H1 (cell line): ENCODE measurements around the gene EPHA6. TPM values are rescaled to one million over a fixed set of nuclear protein-coding genes. Genes with fewer than 3 reads are reported as not detected.

Experiments used
- CTCF ChIA-PET: fragments of 300-600 bp; sonication (Branson Sonifier 250); formaldehyde crosslinking; loops from one replicate; lab custom pipeline; 2021; ENCODE audit not compliant: partially characterized antibody; lab: Charles Lee
- POLR2A ChIA-PET: fragments of 300-600 bp; sonication (Branson Sonifier 250); formaldehyde crosslinking; loops from one replicate; lab custom pipeline; 2021; ENCODE audit warnings: inconsistent platforms; ENCODE audit not compliant: partially characterized antibody; lab: Charles Lee
- DNase-seq, 2 experiments: peaks; one replicate each; pipeline versions ENCODE4 v3.0.0 to v3.0.0-alpha.2; 2010 to 2022; ENCODE audit warnings: low spot score in 2 of 2, low read depth in 1 of 2, mixed read lengths in 1 of 2
- FAIRE-seq: peaks from 2 replicates; lab custom pipeline; 2011; peaks lifted over from hg19 to GRCh38; lab: Jason Lieb, UNC
- H2AFZ ChIP-seq: 2 replicates; pipeline ENCODE4 v1.8.1; 2012; ENCODE audit warnings: low read length, inconsistent platforms
- H2AK5ac ChIP-seq: 2 replicates; pipeline ENCODE4 v1.6.1; 2013; ENCODE audit warnings: low read depth, low read length
- H2BK120ac ChIP-seq: replicated peaks from 2 replicates; pipeline ENCODE3; 2013; ENCODE audit warnings: low read depth, low read length, inconsistent platforms
- H2BK12ac ChIP-seq: 2 replicates; pipeline ENCODE4 v1.6.1; 2013; ENCODE audit warnings: low read depth, low read length
- H2BK15ac ChIP-seq: 2 replicates; pipeline ENCODE4 v1.6.1; 2013; ENCODE audit warnings: low read length
- H2BK20ac ChIP-seq: 2 replicates; pipeline ENCODE4 v1.6.1; 2013; ENCODE audit warnings: low read length
- H2BK5ac ChIP-seq: 2 replicates; pipeline ENCODE4 v1.6.1; 2013; ENCODE audit warnings: low read depth, low read length
- H3K14ac ChIP-seq: 2 replicates; pipeline ENCODE4 v1.6.1; 2013; ENCODE audit warnings: inconsistent platforms; ENCODE audit not compliant: insufficient read length
- H3K18ac ChIP-seq: 2 replicates; pipeline ENCODE4 v1.6.1; 2013; ENCODE audit warnings: low read length; ENCODE audit errors: extremely low read depth
- H3K23ac ChIP-seq: 2 replicates; pipeline ENCODE4 v1.6.1; 2013; ENCODE audit warnings: inconsistent platforms; ENCODE audit not compliant: insufficient read length
- H3K23me2 ChIP-seq: 2 replicates; pipeline ENCODE4 v1.6.1; 2013; ENCODE audit warnings: low read depth, low read length
- H3K27ac ChIP-seq: 2 replicates; pipeline ENCODE4 v1.6.1; 2011; ENCODE audit warnings: low read depth, low read length, inconsistent platforms
- H3K27me3 ChIP-seq, 4 experiments: replicated peaks in 1 of 4; 1 replicate in 1 of 4; 2 replicates in 3 of 4; pipeline versions ENCODE4 v1.6.1 to v1.8.1; 2011 to 2013; ENCODE audit warnings: low read length in 3 of 4, mild to moderate bottlenecking in 3 of 4, inconsistent platforms in 2 of 4, mixed read lengths in 2 of 4, moderate library complexity in 1 of 4; ENCODE audit not compliant: control insufficient read depth in 3 of 4, insufficient read depth in 3 of 4; ENCODE audit errors: extremely low read depth in 1 of 4
- H3K36me3 ChIP-seq, 4 experiments: 2 replicates each; pipeline versions ENCODE4 v1.6.1 to v1.8.1; 2011 to 2013; ENCODE audit warnings: mild to moderate bottlenecking in 4 of 4, low read length in 3 of 4, moderate library complexity in 2 of 4, control low read depth in 1 of 4, inconsistent platforms in 1 of 4; ENCODE audit not compliant: insufficient read depth in 4 of 4, control insufficient read depth in 2 of 4
- H3K4ac ChIP-seq: replicated peaks from 2 replicates; pipeline ENCODE3; 2013; ENCODE audit warnings: low read length, low read depth, mixed read lengths, inconsistent platforms; ENCODE audit not compliant: insufficient read length
- H3K4me1 ChIP-seq, 4 experiments: replicated peaks in 1 of 4; 1 replicate in 1 of 4; 2 replicates in 3 of 4; pipeline versions ENCODE4 v1.6.1 to v1.8.1; 2011 to 2013; ENCODE audit warnings: low read length in 3 of 4, inconsistent platforms in 2 of 4, mixed read lengths in 1 of 4; ENCODE audit not compliant: insufficient read depth in 4 of 4, control insufficient read depth in 3 of 4
- H3K4me2 ChIP-seq, 2 experiments: 2 replicates each; pipeline versions ENCODE4 v1.6.1 to v1.8.1; 2011 to 2013; ENCODE audit warnings: low read depth in 2 of 2, low read length in 2 of 2, control low read depth in 1 of 2, inconsistent platforms in 1 of 2, mild to moderate bottlenecking in 1 of 2; ENCODE audit not compliant: insufficient read depth in 1 of 2
- H3K4me3 ChIP-seq, 4 experiments: fragments of 200-600, 300-600 bp in 1 of 4; sonication (generic), shearing (Covaris generic), sonication (Bioruptor Twin) in 1 of 4; 2 replicates each; pipeline versions ENCODE4 v1.5.1 to v1.8.1; 2011 to 2016; ENCODE audit warnings: low read length in 4 of 4, low read depth in 3 of 4, control low read depth in 2 of 4, inconsistent platforms in 2 of 4, mild to moderate bottlenecking in 2 of 4, mixed read lengths in 1 of 4, moderate library complexity in 1 of 4; ENCODE audit not compliant: insufficient read depth in 2 of 4; ENCODE audit errors: extremely low read depth in 1 of 4
- H3K56ac ChIP-seq: replicated peaks from 2 replicates; pipeline ENCODE3; 2013; ENCODE audit warnings: low read depth, mild to moderate bottlenecking, mixed read lengths, low read length, inconsistent platforms; ENCODE audit not compliant: insufficient read length
- H3K79me1 ChIP-seq: 2 replicates; pipeline ENCODE4 v1.6.1; 2013; ENCODE audit warnings: low read depth, low read length, control low read depth
- H3K79me2 ChIP-seq, 2 experiments: 2 replicates each; pipeline versions ENCODE4 v1.6.1 to v1.8.1; 2012 to 2013; ENCODE audit warnings: low read length in 2 of 2, mild to moderate bottlenecking in 2 of 2, inconsistent platforms in 1 of 2; ENCODE audit not compliant: insufficient read depth in 2 of 2, control insufficient read depth in 1 of 2
- H3K9ac ChIP-seq, 4 experiments: replicated peaks in 1 of 4; 1 replicate in 1 of 4; 2 replicates in 3 of 4; pipeline versions ENCODE4 v1.6.1 to v1.8.1; 2011 to 2013; ENCODE audit warnings: low read depth in 3 of 4, low read length in 3 of 4, control low read depth in 2 of 4, mild to moderate bottlenecking in 2 of 4, moderate library complexity in 2 of 4, inconsistent platforms in 1 of 4; ENCODE audit errors: extremely low read depth in 1 of 4
- H3K9me3 ChIP-seq, 2 experiments: 2 replicates each; pipeline versions ENCODE4 v1.6.1 to v1.8.1; 2012 to 2013; ENCODE audit warnings: mild to moderate bottlenecking in 2 of 2, moderate library complexity in 2 of 2, control low read depth in 1 of 2, inconsistent platforms in 1 of 2, low read depth in 1 of 2, low read length in 1 of 2, mixed read lengths in 1 of 2; ENCODE audit not compliant: insufficient read depth in 2 of 2
- H4K20me1 ChIP-seq, 2 experiments: replicated peaks in 1 of 2; 2 replicates each; pipeline versions ENCODE3 to v1.8.1; 2011 to 2013; ENCODE audit warnings: inconsistent platforms in 2 of 2, low read length in 2 of 2, mild to moderate bottlenecking in 1 of 2; ENCODE audit not compliant: insufficient read depth in 2 of 2, control insufficient read depth in 1 of 2
- H4K5ac ChIP-seq: 2 replicates; pipeline ENCODE4 v1.6.1; 2013; ENCODE audit warnings: low read length, low read depth, mixed read lengths, inconsistent platforms; ENCODE audit not compliant: insufficient read length
- H4K8ac ChIP-seq: 2 replicates; pipeline ENCODE4 v1.8.0; 2013; ENCODE audit warnings: mild to moderate bottlenecking, moderate library complexity, low read length, inconsistent platforms; ENCODE audit not compliant: insufficient read depth; ENCODE audit errors: extremely low read depth
- H4K91ac ChIP-seq: replicated peaks from 2 replicates; pipeline ENCODE3; 2013; ENCODE audit warnings: low read length, mixed read lengths, inconsistent platforms; ENCODE audit not compliant: insufficient read length
- CHD2 ChIP-seq: IDR thresholded peaks from 2 replicates; pipeline ENCODE4 v1.6.1; 2012; ENCODE audit warnings: low read length, improper control_type of control experiment
- CTBP2 ChIP-seq: IDR thresholded peaks from 2 replicates; pipeline ENCODE4 v1.7.0; 2011; ENCODE audit warnings: borderline replicate concordance, mild to moderate bottlenecking, moderate library complexity, mixed read lengths, low read length; ENCODE audit not compliant: insufficient read depth, insufficient read length
- KDM5A ChIP-seq: fragments of 200-600 bp; IDR thresholded peaks from 2 replicates; pipeline ENCODE4 v1.7.1; 2012; ENCODE audit warnings: mild to moderate bottlenecking, low read length, inconsistent platforms, mixed read lengths
- MAFK ChIP-seq: IDR thresholded peaks from 2 replicates; pipeline ENCODE4 v1.6.1; 2012; ENCODE audit warnings: low read depth, mild to moderate bottlenecking, improper control_type of control experiment, low read length
- POLR2A ChIP-seq, 2 experiments: IDR thresholded peaks; 1 replicate in 1 of 2; 2 replicates in 1 of 2; pipeline ENCODE4 v1.6.1; 2011; ENCODE audit warnings: low read depth in 2 of 2, low read length in 2 of 2, mild to moderate bottlenecking in 2 of 2; ENCODE audit errors: control extremely low read depth in 1 of 2
- POLR2AphosphoS5 ChIP-seq: IDR thresholded peaks from 2 replicates; pipeline ENCODE4 v1.6.1; 2011; ENCODE audit warnings: low read depth, low read length
- RXRA ChIP-seq: IDR thresholded peaks from 2 replicates; pipeline ENCODE4 v1.6.1; 2011; ENCODE audit warnings: low read depth, mild to moderate bottlenecking, low read length, moderate library complexity; ENCODE audit not compliant: insufficient read depth
- SIX5 ChIP-seq: IDR thresholded peaks from 2 replicates; pipeline ENCODE4 v1.6.1; 2011; ENCODE audit warnings: mild to moderate bottlenecking, low read depth, low read length
- TAF1 ChIP-seq: IDR thresholded peaks from 2 replicates; pipeline ENCODE4 v1.6.1; 2011; ENCODE audit warnings: mild to moderate bottlenecking, low read depth, low read length
- WGBS, 2 experiments: shearing (Covaris generic) in 1 of 2; methylation state at CpG; one replicate each; pipeline versions ENCODE4 v1.1.6 to v1.1.7; 2013 to 2015; ENCODE audit warnings: low lambda C conversion rate in 2 of 2, mixed read lengths in 2 of 2, inconsistent platforms in 1 of 2, low coverage in 1 of 2, missing lambda C conversion rate in 1 of 2; ENCODE audit not compliant: insufficient replicate concordance in 2 of 2, insufficient coverage in 1 of 2, insufficient read length in 1 of 2; ENCODE audit errors: extremely low coverage in 1 of 2, missing lambda C conversion rate in 1 of 2; 5-methylcytosine and 5-hydroxymethylcytosine counted together
- polyA plus RNA-seq, 7 experiments: library from polyadenylated mRNA; depleted of rRNA in 3 of 7; stranded (reverse) in 5 of 7; unstranded in 2 of 7; fragments of >200 nt in 5 of 7; fragments of 200-250 nt in 2 of 7; gene quantifications; 1 replicate in 5 of 7; 2 replicates in 1 of 7; 4 replicates in 1 of 7; pipeline versions ENCODE4 v1.2.1 to v1.2.3, GENCODE V29; 2011 to 2013; ENCODE audit warnings: missing spikeins in 2 of 7, mixed read lengths in 2 of 7
- total RNA-seq: library from RNA; stranded (reverse); fragmentation: NEBNext Ultra II Directional; extraction: Animal tissue kit (Norgen Biotek cat#: 25700); gene quantifications from 2 replicates; pipeline ENCODE4 v1.2.1, GENCODE V29; 2021

Gene EPHA6
- total and polyA plus RNA-seq, 2 of the 8 experiments (the other 6 are each of a cell fraction or from before 2014, with no cell fraction given) = 0.83 to 3.2 TPM

GRCh38 chr3:97021778-97022177, 207.4 kb downstream of the EPHA6 start:
- H3K23ac ChIP-seq = no peak overlapping the region
- no peak overlapping the region for H2BK120ac ChIP-seq
- no peaks in the 10 kb centered on the region for H4K20me1 ChIP-seq
- no peaks in the 10 kb centered on the region for H3K27me3 ChIP-seq
- ChIA-PET CTCF (no interaction called here), POLR2A (no interaction called here)
- no peaks in the 10 kb centered on the region for H3K23me2 ChIP-seq
- no peak overlapping the region for H4K5ac ChIP-seq
- no peak overlapping the region for H4K91ac ChIP-seq
- FAIRE-seq (no peak), DNase-seq (no peak)
- H2BK20ac ChIP-seq = no peak overlapping the region
- H3K27ac ChIP-seq = no peak overlapping the region
- H3K4ac ChIP-seq = no peak overlapping the region
- H3K79me1 ChIP-seq = no peaks in the 10 kb centered on the region
- H3K4me1 ChIP-seq = no peaks in the 10 kb centered on the region
- H3K79me2 ChIP-seq = no peaks in the 10 kb centered on the region
- H3K4me2 ChIP-seq = no peak overlapping the region
- no peak overlapping the region for H3K4me3 ChIP-seq
- H3K56ac ChIP-seq = no peak overlapping the region
- H2BK5ac ChIP-seq = no peak overlapping the region
- no peaks in the 10 kb centered on the region for H3K36me3 ChIP-seq
- no peaks in the 10 kb centered on the region for H3K9me3 ChIP-seq
- no peak overlapping the region for H2BK15ac ChIP-seq
- H3K18ac ChIP-seq = no peak overlapping the region
- H2BK12ac ChIP-seq = no peak overlapping the region
- 96% methylated on average over 1 of the region's 1 CpG; no CpG with 5 or more reads in 1 of the 2 experiments for WGBS, 2 experiments
- H3K14ac ChIP-seq = no peak overlapping the region
- no peak overlapping the region for H2AK5ac ChIP-seq
- H2AFZ ChIP-seq = no peak overlapping the region
- H3K9ac ChIP-seq = no peak overlapping the region
- H4K8ac ChIP-seq = no peak overlapping the region
- no peak for TF ChIP-seq CTBP2
- no peak for TF ChIP-seq MAFK
- no peak for TF ChIP-seq CHD2
- no peak for TF ChIP-seq KDM5A
- TF ChIP-seq POLR2A (IDR thresholded peaks at IDR 0.05; ENCODE audit: control extremely low read depth in 1 of 2, low read depth in 2 of 2, low read length in 2 of 2) = no peak
- TF ChIP-seq SIX5 = no peak
- TF ChIP-seq RXRA = no peak
- no peak for TF ChIP-seq POLR2AphosphoS5
- no peak for TF ChIP-seq TAF1
